Islet of Langerhans (tissue), 1 donor: ENCODE measurements around the gene DAD1.

ENCODE experiments used
- FAIRE-seq: peaks from one replicate; lab custom pipeline; 2011; peaks lifted over from hg19 to GRCh38; lab: Jason Lieb, UNC

DAD1 gene

DNA sequence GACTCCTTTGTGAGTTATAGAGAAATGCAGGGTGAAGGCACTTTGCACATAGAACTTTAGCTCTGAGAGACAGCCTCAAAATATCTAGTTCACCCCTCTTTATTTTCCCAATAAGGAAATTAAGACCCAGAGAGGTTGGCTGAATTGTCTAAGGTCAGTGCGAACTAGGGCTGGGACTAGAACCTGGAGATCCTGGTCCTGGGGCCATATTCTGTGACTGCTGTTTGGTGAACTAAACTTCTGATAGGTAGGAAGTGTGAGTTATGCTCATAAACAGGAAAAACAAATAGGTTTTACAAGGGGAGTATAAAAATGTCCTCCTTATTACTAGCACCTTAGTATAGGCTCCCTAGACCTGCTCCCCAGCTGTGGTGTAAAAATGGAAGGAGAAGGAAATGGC, 53.9 kb downstream of the DAD1 start:
- no peak for FAIRE-seq

DNA sequence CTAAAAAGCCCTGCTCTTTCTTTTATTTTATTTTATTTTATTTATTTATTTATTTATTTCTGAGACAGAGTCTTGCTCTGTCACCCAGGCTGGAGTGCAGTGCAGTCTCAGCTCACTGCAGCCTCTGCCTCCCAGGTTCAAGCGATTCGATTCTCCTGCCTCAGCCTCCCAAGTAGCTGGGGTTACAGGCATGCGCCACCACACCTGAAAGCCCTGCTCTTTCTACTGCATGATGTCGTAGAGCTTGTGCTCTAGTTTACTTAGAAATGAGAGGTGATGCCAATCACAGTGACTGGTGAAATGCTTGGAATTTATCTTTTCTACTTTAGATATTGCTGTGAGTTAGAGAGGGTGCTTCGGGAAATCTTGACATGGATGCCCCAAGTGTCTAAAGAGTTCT, 54.5 kb downstream of the DAD1 start:
- no peak for FAIRE-seq

DNA sequence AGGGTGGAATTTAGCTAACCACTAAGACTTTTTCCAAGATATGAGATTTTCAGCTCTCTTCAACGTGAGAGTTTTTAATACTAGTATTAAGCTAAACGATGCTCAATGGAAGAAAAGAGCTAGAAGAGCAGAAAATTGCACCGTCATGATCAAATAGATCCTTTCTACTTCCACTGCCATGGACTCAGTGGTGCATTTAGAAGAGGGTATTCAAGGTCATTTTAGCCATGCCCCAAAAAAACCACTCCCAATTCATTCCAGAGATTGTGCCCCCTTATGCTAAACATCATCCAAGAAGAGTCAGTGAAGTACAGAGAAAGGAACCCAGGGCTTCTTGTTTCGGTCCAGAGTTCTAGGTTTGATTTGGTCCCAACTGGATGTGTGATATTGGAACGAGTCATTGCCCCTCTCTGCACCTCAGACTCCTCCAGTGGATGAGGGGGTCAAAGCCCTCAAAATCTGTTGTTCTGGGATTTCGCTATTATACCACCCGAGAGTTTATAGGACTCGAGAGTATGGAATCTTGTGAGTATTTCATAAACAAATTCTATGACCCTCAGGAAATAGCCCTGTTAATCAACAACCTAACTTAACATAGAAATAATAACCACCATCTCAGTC, 55.2 kb downstream of the DAD1 start:
- FAIRE-seq = no peak

DNA sequence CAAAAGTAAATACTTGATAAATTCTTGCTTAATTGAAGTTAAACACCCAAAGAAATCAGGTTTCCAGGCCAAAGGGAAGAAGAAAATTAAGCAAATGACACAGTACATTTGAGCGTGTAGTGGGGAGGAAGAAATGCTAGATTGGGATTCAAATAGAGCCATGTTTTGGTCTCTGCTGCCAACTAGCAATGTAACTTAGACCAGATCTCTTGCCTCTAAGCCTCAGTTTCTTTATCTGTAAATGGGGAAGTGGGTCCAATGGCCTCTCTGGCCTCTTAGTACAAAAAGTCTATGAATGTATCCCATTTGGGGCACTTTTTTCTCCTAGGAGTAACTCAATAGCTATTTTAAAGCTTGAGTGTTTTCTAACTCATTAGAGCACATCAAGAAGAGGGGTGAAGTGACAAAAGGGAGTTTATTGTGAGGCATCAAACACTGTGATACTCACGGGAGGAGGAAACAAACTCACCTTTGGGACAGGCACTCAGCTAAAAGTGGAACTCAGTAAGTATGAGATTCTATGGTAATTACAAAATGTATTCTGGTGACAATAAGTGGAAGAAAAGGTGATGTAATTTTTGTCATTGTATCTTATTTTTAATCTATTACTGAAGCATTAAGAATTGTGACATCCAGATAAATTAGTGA, 55.8 kb downstream of the DAD1 start:
- no peak for FAIRE-seq

DNA sequence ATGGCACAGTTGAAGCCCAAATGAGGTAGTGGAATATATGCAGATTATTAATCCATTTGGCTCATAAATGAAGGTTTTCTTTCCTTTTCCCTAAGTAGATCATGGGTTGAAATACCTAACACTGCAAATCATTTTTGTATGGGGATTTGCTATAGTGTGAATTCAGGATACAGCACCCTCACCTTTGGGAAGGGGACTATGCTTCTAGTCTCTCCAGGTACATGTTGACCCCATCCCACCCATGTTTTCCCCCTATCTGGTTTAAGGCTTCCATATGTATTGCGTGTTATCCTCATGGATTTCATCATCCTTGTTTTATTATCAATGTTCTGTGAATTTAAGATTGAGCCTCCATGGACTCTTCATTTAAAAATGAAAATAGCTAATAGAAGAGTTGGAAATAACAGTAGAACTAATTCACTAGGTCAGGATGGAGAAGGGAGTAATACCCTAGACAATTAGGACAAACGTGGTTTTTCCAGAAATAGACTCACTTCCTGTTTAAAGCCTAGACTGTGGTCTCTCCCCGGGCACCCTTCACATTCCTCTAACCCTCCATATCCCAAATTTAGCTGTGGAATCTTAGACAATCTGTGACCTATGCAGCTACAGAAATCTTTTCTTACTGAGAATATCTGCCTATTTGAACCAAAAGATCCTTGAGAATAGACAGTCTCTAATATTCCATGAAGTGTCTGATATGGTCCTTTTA, 56.5 kb downstream of the DAD1 start:
- FAIRE-seq = no peak

DNA sequence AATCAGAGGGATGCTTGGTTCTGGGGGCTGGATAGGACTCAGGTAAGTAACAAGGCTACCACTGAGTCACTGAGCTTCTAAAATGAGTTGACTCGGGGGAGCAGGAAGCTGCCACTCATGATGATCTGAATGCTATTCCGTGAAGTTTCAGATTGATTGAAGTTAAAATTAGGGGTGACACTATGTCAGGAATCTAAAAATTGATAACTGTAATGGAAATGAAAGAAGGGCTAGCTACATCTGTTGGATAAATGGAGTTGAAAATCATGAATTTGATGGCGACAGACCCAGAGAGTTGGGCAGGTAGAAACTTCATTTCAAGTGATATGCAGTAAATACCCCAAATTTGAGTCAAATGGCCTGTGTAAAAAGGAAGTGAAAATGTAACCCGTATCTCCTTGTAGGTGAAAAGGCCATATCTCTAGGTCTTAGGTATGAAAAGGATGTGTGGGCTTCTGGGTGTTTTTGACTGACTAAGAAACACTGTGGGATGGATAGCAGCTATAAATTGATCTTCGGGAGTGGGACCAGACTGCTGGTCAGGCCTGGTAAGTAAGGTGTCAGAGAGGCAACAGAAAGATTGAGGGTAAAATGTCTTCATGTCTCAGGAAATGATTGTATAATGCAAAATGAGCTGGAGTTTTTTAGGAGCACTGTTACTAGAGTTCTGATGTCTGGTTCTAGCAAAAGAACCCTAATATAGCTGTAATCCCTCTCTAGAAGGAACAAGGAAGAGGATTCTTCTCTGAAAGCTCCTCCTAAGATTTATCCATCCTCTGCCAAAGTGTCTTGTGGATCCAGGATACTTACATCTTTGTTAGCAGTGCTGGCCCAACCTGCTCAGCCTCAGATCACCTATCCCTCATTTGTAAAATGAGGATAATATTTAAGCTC, 57.3 kb downstream of the DAD1 start:
- no peak for FAIRE-seq

DNA sequence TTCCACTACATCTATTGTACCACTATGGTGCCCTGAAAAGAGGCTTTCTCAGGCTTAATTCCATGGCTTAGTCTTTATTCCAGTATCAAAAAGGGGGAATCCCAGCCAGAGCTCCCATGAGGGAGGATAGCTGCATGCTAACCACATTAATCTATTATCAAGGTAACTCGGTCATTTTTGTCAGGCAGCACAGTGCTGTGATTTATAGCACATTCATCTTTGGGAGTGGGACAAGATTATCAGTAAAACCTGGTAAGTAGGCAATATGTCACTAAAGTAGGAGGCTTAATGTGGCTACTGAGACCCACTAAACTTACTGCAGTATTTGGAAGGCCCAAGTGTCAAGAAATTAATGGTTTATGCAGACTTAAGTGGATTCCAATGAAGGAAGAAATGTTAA, 58.9 kb downstream of the DAD1 start:
- no peak for FAIRE-seq

DNA sequence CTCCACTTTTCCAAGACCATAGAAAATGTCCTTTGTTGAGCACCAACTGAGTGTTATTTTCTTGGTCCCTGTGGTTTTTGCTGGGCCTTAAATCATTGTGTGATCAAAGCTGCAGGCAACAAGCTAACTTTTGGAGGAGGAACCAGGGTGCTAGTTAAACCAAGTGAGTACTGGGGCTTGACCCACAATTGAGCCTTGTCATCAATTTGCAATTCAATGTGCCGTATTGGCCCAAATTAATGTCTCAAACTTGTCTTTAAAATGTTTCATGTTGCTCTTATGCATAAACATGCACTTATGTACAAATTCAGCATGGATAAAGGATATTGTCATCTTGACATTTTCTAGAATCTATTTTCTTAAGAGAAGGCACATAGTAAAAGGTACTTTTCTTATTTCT, 62.3 kb downstream of the DAD1 start:
- FAIRE-seq = no peak

DNA sequence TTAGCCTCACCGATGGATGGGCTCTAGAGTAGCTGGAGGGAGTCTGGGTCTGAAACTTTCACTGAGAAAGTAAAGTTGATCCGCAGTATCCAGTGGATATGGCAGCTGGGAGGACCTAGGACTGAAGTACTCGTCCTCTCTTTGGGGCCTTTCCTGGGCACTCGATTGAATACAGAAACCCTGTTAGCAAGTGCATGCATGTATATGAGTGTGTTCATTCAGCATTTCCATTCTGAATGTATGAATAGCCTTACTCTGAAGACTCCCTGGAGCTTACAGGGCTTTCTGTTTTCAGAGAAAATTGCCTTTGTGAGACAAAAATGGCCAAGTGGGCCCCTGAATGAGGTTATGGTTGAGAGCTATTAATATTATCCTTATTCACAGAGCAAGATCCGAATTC, 62.8 kb downstream of the DAD1 start:
- no peak for FAIRE-seq

DNA sequence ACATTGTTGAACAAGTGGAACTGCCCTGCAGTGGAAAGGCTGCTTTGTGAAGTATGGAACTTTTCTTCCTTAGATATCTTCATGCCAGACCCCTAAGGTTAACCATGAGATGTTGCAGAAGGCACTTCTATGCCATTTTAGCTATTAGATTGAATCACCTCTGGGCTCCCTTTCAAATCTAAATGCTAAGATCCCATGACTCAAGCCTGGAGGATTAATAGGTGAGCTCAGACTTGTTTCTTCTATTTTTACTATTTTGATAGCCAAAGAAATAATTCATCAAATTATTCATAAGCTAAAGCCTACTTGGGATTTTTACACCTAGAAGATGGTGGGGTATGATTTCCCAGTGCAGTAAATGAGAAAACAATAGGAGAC, 64.3 kb downstream of the DAD1 start:
- FAIRE-seq = no peak

DNA sequence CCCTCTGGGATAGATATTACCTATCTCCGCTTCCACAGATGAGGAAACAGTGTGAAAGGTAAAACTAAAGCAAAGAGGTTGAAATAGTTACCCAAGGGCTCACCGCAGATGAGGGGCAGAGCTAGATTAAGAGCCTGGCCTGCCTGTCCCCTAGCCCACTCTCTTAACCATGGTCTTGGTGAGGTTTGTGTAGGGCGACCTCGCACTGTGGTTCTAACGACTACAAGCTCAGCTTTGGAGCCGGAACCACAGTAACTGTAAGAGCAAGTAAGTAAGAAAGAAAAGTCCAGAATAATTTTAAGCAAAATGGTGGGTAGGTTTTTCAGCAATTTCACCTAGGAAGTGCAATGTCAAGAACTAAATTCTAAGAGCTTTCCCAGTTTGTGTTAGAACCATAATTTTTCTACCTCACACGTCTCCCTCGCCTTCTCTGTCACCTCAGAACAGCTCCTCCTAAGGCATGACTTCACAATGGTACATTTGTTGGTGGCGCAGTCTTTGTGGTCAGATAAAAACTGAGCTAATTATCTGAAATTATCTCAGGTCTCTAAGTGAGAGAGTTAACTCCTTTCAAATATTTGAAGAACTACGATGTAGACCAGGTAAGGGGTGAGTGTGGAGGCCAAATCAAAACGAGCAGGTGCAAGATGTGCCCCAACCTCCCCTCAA, 64.8 kb downstream of the DAD1 start:
- FAIRE-seq = no peak

DNA sequence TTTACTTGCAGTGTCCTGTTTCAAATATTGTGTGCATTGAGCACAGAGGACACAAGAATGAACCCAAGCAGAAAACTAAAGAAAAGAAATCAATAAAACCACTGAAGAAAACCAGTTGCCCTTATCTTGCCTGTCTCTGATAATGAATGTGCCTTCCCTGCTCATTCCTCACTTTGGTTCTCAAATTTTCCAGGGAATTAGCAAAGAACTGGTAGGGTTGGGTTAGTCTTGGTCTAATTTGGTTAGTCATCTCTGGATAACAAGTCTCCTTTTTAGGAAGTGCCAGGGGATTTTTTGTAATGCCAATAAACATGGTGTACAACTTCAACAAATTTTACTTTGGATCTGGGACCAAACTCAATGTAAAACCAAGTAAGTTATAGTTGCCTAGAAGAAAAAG, 65.7 kb downstream of the DAD1 start:
- FAIRE-seq = no peak

DNA sequence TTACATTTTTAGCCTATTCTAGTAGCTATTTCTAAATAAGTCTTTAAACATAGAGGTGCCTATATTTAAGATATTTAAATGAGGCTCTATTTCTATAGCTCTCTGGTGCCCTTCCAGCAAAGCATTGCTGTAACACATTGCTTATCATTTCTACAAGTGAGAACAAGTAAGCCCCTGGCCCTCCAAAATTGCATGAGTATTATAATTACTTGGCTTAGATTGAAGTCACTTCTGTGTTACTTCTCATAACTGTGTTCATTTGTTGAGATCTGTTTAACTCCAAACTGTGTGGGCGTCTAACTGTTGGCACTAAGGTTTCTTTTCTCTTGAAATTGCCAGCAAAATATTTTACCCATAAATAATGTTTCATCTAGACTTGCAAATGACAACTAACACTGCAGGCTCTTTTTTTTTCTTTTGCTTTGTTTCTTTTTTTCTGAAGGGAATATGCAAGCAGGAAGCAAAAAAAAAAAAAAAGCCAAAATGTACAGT, 66.5 kb downstream of the DAD1 start:
- FAIRE-seq = no peak

DNA sequence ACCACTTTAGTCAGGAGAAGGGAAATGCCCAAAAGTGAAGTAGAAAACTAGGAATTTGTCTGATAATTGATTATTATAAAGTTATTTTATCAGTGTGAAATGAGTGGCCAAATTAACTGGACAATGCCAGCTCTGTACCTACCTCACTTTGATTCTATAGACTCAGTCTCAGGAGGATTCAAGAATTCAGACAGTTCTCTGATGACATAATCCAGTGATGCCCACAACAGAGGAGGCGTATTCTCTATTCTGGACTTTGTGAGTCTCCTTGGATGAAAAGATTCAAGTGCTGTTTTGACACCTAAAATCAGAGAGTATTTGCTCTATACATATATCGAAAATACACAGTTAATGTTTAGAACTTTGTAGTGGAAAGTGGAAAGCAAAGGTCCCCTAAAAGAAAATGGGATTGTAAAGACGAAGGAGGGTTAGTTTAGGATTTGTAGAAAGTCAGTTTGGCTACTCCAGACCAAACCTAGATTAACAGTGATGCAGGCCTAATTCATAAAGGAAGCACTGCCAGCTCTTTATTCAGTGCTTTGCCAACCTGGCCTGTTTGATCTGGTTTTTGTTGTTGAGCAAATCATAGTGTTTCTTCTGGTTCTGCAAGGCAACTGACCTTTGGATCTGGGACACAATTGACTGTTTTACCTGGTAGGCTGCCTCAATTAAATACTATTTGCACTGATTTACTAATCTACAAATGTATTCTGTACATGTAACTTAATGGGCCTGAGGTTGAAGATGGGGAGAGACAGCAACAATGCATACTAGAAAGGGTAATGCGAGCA, 67.4 kb downstream of the DAD1 start:
- FAIRE-seq = peak; percentile 76

DNA sequence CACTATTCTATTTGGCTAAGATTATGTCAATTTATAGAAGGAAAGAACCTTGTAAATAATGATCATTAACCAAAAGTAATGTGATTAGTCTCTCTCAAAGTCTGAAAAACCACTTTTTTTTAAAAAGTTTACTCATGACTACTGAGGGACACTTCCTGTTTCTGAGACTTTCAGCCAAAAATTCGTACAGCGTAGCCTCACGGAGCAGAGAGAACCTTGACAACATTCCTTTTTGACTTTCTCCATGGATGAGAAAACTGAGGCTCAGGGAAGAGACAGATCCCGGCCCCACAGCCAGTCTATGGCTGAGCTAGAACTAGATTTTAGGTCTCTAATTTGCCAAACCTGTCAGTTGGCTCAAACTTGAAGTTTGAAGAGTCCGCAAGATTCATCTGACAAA, 68.2 kb downstream of the DAD1 start:
- no peak for FAIRE-seq

DNA sequence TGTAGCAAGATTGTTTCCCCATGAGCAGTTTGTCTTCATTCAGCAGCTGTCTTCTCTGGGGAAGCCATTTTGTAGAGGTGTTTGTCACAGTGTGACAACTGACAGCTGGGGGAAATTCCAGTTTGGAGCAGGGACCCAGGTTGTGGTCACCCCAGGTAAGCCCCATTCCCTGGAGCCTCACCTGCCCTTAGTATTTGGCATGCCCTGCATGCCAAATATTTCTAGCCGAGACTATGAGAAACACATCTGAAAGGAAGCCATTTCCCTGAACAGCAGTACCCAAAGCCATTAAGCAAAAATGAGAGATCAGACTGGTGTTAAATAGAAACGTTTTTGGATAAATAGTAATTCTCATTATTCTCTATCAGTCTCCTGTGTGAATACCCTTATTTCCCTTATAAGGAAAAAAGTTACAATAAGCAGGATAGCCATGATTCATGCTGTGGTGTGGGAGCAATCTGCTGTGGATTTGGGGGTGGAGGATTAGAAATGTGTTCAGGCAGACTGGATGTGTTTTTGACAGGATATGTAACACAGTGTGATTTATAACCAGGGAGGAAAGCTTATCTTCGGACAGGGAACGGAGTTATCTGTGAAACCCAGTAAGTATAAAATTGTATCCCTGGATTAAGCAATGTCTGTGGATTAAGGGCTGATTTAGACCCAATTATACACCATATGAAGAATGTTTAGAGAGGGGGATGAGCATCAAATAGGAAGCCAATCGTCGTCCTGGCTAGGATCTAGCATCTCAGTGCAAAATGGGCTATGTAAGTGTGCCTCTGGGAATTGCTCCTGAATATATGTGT, 68.9 kb downstream of the DAD1 start:
- no peak for FAIRE-seq

DNA sequence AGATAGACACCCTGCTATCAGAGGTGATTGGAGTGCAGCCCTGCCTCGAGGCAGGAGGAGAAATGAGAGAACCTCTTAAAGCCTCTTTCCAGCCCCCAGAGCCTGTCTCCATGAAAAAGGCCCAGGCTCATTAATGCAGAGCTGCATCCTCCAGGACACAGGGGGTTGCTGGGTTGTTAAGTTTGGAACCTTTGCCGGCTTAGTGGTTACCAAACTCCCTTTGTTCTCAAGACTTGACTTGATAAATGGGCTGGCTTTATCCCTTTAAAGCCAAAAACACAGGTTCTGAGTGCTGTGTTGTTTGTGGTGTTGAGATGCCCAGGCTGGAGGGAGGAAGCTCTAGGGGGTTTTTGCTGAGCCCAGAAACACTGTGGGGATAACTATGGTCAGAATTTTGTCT, 71.0 kb downstream of the DAD1 start:
- no peak for FAIRE-seq

DNA sequence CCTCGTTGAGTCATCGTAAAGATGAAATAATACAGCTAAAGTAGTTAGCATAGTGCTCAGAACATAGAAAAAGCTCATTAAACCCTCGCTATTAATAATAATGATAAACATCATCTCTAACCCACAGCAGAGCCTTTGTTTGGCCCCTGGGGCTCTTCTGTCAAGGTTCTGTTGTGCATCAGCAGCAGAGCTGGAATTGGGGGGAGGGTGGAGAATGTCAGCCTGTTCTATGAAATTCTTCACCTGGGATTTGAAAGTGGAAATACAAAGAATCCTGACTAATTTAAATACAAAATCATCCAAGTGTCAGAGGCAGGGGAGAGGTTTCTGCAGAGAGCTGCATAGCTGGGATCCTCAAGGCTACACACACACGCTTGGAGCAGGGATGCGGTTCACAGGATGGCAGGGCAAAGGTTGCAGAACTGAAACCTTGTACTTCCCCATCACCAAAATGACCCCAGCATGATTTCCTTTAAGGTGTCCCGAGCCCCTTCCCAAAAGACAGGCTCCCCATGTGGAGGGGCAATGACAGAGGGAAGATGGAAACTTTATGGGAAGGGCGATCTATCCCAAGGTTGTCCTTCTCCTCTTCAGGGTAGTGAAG, 71.8 kb downstream of the DAD1 start:
- no peak for FAIRE-seq

DNA sequence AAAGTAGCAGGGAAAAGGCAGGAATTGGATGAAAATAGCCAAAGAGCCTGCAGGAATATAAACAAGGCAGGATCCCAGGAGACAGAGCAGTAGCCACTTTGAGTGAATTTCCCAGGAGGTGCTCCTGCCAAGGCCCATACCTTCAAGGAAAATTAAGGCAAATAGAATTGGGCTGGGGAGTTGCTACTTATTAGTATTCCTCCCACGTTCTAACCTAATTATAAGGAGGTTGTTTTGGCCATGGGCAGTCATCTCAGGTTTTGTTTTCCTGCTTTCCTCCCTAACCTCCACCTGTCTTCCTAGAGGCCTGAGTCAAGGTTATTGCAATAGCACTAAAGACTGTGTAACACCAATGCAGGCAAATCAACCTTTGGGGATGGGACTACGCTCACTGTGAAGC, 73.1 kb downstream of the DAD1 start:
- no peak for FAIRE-seq
